Activated CD8-positive, alpha-beta memory T cell treated with anti-CD3 and anti-CD28 coated beads for 48 hours (primary cell): ENCODE data around the gene ZNF585A.
"Not testable (repeated sequence)": the region's sequence is repeated elsewhere in the genome, so short reads cannot be mapped to it uniquely, and the experiment has no call there.

Experiments used
- DNase-seq, 3 experiments: peaks; one replicate each; pipeline ENCODE4 v3.0.0-alpha.2; 2020; ENCODE audit warnings: low read depth in 2 of 3, low spot score in 2 of 3

ZNF585A gene

GRCh38 chr19:37172368-37173366, at the start of gene ZNF585A:
TSS of gene ZNF585A (minus strand) at chr19:37172695. CDS start at chr19:37169910, 2,785 bp downstream.
- peak; percentile 53 to 68 (median 65) for DNase-seq

- no peak for DNase-seq
These were observed 48.6 kb upstream of the ZNF585A start for GRCh38 chr19:37221136-37221535.

GRCh38 chr19:37220383-37220782, 47.9 kb upstream of the ZNF585A start:
- no peak for DNase-seq

GRCh38 chr19:37218592-37218935, 46.1 kb upstream of the ZNF585A start:
- no peak for DNase-seq

- DNase-seq, result peak; percentile 62 to 68 (median 67)
These were observed 45.5 kb upstream of the ZNF585A start, which contains the start of gene ZNF383 for GRCh38 chr19:37217775-37218591. TSS of gene ZNF383 (plus strand) at chr19:37218214. CDS start at chr19:37230454, 12,240 bp downstream.

- no peak for DNase-seq
These were observed 44.9 kb upstream of the ZNF585A start for GRCh38 chr19:37217480-37217774.

GRCh38 chr19:37197768-37198167, 25.3 kb upstream of the ZNF585A start:
- DNase-seq, result no peak

GRCh38 chr19:37197115-37197514, 24.6 kb upstream of the ZNF585A start:
- DNase-seq, result not testable (repeated sequence)

GRCh38 chr19:37195248-37195647, 22.8 kb upstream of the ZNF585A start:
- not testable (repeated sequence) for DNase-seq

- DNase-seq, result not testable (repeated sequence)
These were observed 13.6 kb upstream of the ZNF585A start for GRCh38 chr19:37186071-37186470.

- DNase-seq, result no peak
These were observed 6.9 kb downstream of the ZNF585A start for GRCh38 chr19:37165635-37166034.

GRCh38 chr19:37160153-37160552, 12.3 kb downstream of the ZNF585A start:
- no peak for DNase-seq

GRCh38 chr19:37148214-37148613, 24.3 kb downstream of the ZNF585A start:
- no peak for DNase-seq

GRCh38 chr19:37136111-37136510, 36.4 kb downstream of the ZNF585A start:
- DNase-seq, result no peak

GRCh38 chr19:37128821-37129177, 43.7 kb downstream of the ZNF585A start:
- DNase-seq, result no peak

GRCh38 chr19:37127999-37128820, 44.3 kb downstream of the ZNF585A start:
- no peak for DNase-seq

GRCh38 chr19:37122093-37122492, 50.4 kb downstream of the ZNF585A start:
- not testable (repeated sequence) for DNase-seq

GRCh38 chr19:37114001-37114400, 58.5 kb downstream of the ZNF585A start:
- DNase-seq, result no peak

GRCh38 chr19:37111753-37112152, 60.7 kb downstream of the ZNF585A start:
- DNase-seq, result not testable (repeated sequence)

- DNase-seq, result not testable (repeated sequence)
These were observed 68.4 kb downstream of the ZNF585A start for GRCh38 chr19:37104135-37104534.

- no peak for DNase-seq
These were observed 73.9 kb downstream of the ZNF585A start for GRCh38 chr19:37098570-37098969.
